Measurements from ENCODE around the gene GPN1. TPM values are rescaled to one million over a fixed set of nuclear protein-coding genes. Genes with fewer than 3 reads are reported as not detected.
A peak's percentile ranks its signal among the peaks of the same experiment; 100 is the strongest.

The GPN1 gene
- total RNA-seq, 3 donors from 2014 or later = 66.5 to 76.6 (median 69.4) TPM

- ATAC-seq (no peak), DNase-seq (no peak)
- no peaks in the 10 kb centered on the region for H3K4me1 Mint-ChIP-seq (ENCODE audit: low read depth)
- peaks cover 31% of the 10 kb centered on the region for H3K36me3 Mint-ChIP-seq (ENCODE audit: insufficient read depth)
- no peaks in the 10 kb centered on the region for H3K9me3 Mint-ChIP-seq
- no peaks in the 10 kb centered on the region for H3K27me3 Mint-ChIP-seq (ENCODE audit: low read depth)
- no peak overlapping the region for H3K4me3 Mint-ChIP-seq
Observed at GRCh38 chr2:27645197-27645596, 16.3 kb downstream of the GPN1 start.

- no peak for ATAC-seq
- Mint-ChIP-seq H3K4me1 (ENCODE audit: low read depth) (no peaks in the 10 kb centered on the region), H3K36me3 (ENCODE audit: insufficient read depth) (peaks cover 29% of the 10 kb centered on the region), H3K27me3 (ENCODE audit: low read depth) (no peaks in the 10 kb centered on the region), H3K9me3 (no peaks in the 10 kb centered on the region), H3K4me3 (no peak overlapping the region)
- DNase-seq = no peak
Observed at GRCh38 chr2:27647289-27647688, 18.4 kb downstream of the GPN1 start.

- no peaks in the 10 kb centered on the region for H3K9me3 Mint-ChIP-seq
- H3K4me1 Mint-ChIP-seq (ENCODE audit: low read depth) = peaks cover 4% of the 10 kb centered on the region
- DNase-seq = no peak
- H3K36me3 Mint-ChIP-seq (ENCODE audit: insufficient read depth) = peaks cover 32% of the 10 kb centered on the region
- no peak overlapping the region for H3K4me3 Mint-ChIP-seq
- ATAC-seq = no peak
- H3K27me3 Mint-ChIP-seq (ENCODE audit: low read depth) = no peaks in the 10 kb centered on the region
Observed at GRCh38 chr2:27647737-27648136, 18.9 kb downstream of the GPN1 start.

- peaks cover 59% of the 10 kb centered on the region for H3K36me3 Mint-ChIP-seq (ENCODE audit: insufficient read depth)
- H3K4me1 Mint-ChIP-seq (ENCODE audit: low read depth) = peaks cover 19% of the 10 kb centered on the region
- no peak for ATAC-seq
- DNase-seq = no peak
- no peaks in the 10 kb centered on the region for H3K9me3 Mint-ChIP-seq
- no peaks in the 10 kb centered on the region for H3K27me3 Mint-ChIP-seq (ENCODE audit: low read depth)
- no peak overlapping the region for H3K4me3 Mint-ChIP-seq
Observed at GRCh38 chr2:27651056-27651455, 22.2 kb downstream of the GPN1 start.

- peaks cover 19% of the 10 kb centered on the region for H3K4me1 Mint-ChIP-seq (ENCODE audit: low read depth)
- ATAC-seq = no peak
- no peak for DNase-seq
- no peaks in the 10 kb centered on the region for H3K9me3 Mint-ChIP-seq
- H3K4me3 Mint-ChIP-seq = no peak overlapping the region
- peaks cover 61% of the 10 kb centered on the region for H3K36me3 Mint-ChIP-seq (ENCODE audit: insufficient read depth)
- H3K27me3 Mint-ChIP-seq (ENCODE audit: low read depth) = no peaks in the 10 kb centered on the region
Observed at GRCh38 chr2:27652341-27652740, 23.5 kb downstream of the GPN1 start.

- Mint-ChIP-seq H3K27me3 (ENCODE audit: low read depth) (no peaks in the 10 kb centered on the region), H3K4me1 (ENCODE audit: low read depth) (peaks cover 19% of the 10 kb centered on the region), H3K36me3 (ENCODE audit: insufficient read depth) (peaks cover 56% of the 10 kb centered on the region), H3K4me3 (no peak overlapping the region), H3K9me3 (no peaks in the 10 kb centered on the region)
- DNase-seq (no peak), ATAC-seq (peak; percentile 65 to 72)
Observed at GRCh38 chr2:27652790-27653189, 23.9 kb downstream of the GPN1 start.

GRCh38 chr2:27653397-27653796, 24.5 kb downstream of the GPN1 start:
- H3K9me3 Mint-ChIP-seq = no peaks in the 10 kb centered on the region
- no peak for DNase-seq
- peaks cover 53% of the 10 kb centered on the region for H3K36me3 Mint-ChIP-seq (ENCODE audit: insufficient read depth)
- ATAC-seq = no peak
- no peak overlapping the region for H3K4me3 Mint-ChIP-seq
- H3K4me1 Mint-ChIP-seq (ENCODE audit: low read depth) = peaks cover 19% of the 10 kb centered on the region
- no peaks in the 10 kb centered on the region for H3K27me3 Mint-ChIP-seq (ENCODE audit: low read depth)

GRCh38 chr2:27655155-27655951, 26.5 kb downstream of the GPN1 start:
- Mint-ChIP-seq H3K4me1 (ENCODE audit: low read depth) (peaks cover 22% of the 10 kb centered on the region), H3K9me3 (no peaks in the 10 kb centered on the region), H3K36me3 (ENCODE audit: insufficient read depth) (peaks cover 50% of the 10 kb centered on the region), H3K27me3 (ENCODE audit: low read depth) (no peaks in the 10 kb centered on the region), H3K4me3 (no peak overlapping the region)
- no peak for DNase-seq
- no peak for ATAC-seq

- Mint-ChIP-seq H3K4me1 (ENCODE audit: low read depth) (peaks cover 45% of the 10 kb centered on the region), H3K36me3 (ENCODE audit: insufficient read depth) (peaks cover 33% of the 10 kb centered on the region), H3K9me3 (no peaks in the 10 kb centered on the region), H3K27me3 (ENCODE audit: low read depth) (no peaks in the 10 kb centered on the region), H3K4me3 (peak overlapping the region; percentile 98)
- no peak for DNase-seq
- ATAC-seq = no peak
Observed at GRCh38 chr2:27661371-27661770, 32.5 kb downstream of the GPN1 start.

- DNase-seq (peak; percentile 63), ATAC-seq (peak; percentile 85 to 89)
- Mint-ChIP-seq H3K9me3 (no peaks in the 10 kb centered on the region), H3K27me3 (ENCODE audit: low read depth) (no peaks in the 10 kb centered on the region), H3K4me1 (ENCODE audit: low read depth) (peaks cover 47% of the 10 kb centered on the region), H3K36me3 (ENCODE audit: insufficient read depth) (peaks cover 36% of the 10 kb centered on the region), H3K4me3 (peak within 1 kb of the TSS; percentile 98)
Observed at GRCh38 chr2:27663285-27664153, 34.7 kb downstream of the GPN1 start, which contains the start of the genes SLC4A1AP and SUPT7L. TSS of gene SLC4A1AP (plus strand) at chr2:27663889. CDS start at chr2:27663915, 26 bp downstream. TSS of gene SUPT7L (minus strand) at chr2:27663614. CDS start at chr2:27662192, 1,422 bp downstream.

- H3K4me3 Mint-ChIP-seq = peak overlapping the region; percentile 98
- no peaks in the 10 kb centered on the region for H3K27me3 Mint-ChIP-seq (ENCODE audit: low read depth)
- peaks cover 40% of the 10 kb centered on the region for H3K36me3 Mint-ChIP-seq (ENCODE audit: insufficient read depth)
- DNase-seq (no peak), ATAC-seq (peak; percentile 10 to 12)
- no peaks in the 10 kb centered on the region for H3K9me3 Mint-ChIP-seq
- peaks cover 46% of the 10 kb centered on the region for H3K4me1 Mint-ChIP-seq (ENCODE audit: low read depth)
Observed at GRCh38 chr2:27664154-27664574, 35.3 kb downstream of the GPN1 start.

GRCh38 chr2:27664622-27665363, 35.9 kb downstream of the GPN1 start:
- H3K9me3 Mint-ChIP-seq = no peaks in the 10 kb centered on the region
- H3K36me3 Mint-ChIP-seq (ENCODE audit: insufficient read depth) = peaks cover 39% of the 10 kb centered on the region
- H3K27me3 Mint-ChIP-seq (ENCODE audit: low read depth) = no peaks in the 10 kb centered on the region
- H3K4me3 Mint-ChIP-seq = peak overlapping the region; percentile 98
- peaks cover 44% of the 10 kb centered on the region for H3K4me1 Mint-ChIP-seq (ENCODE audit: low read depth)
- DNase-seq = no peak
- ATAC-seq = no peak

GRCh38 chr2:27667446-27667845, 38.6 kb downstream of the GPN1 start:
- Mint-ChIP-seq H3K4me1 (ENCODE audit: low read depth) (peaks cover 38% of the 10 kb centered on the region), H3K36me3 (ENCODE audit: insufficient read depth) (peaks cover 35% of the 10 kb centered on the region), H3K27me3 (ENCODE audit: low read depth) (no peaks in the 10 kb centered on the region), H3K9me3 (no peaks in the 10 kb centered on the region), H3K4me3 (no peak overlapping the region)
- ATAC-seq (no peak), DNase-seq (no peak)

- ATAC-seq (peak; percentile 32 to 48), DNase-seq (no peak)
- peaks cover 14% of the 10 kb centered on the region for H3K4me1 Mint-ChIP-seq (ENCODE audit: low read depth)
- peaks cover 46% of the 10 kb centered on the region for H3K36me3 Mint-ChIP-seq (ENCODE audit: insufficient read depth)
- no peaks in the 10 kb centered on the region for H3K9me3 Mint-ChIP-seq
- H3K4me3 Mint-ChIP-seq = no peak overlapping the region
- H3K27me3 Mint-ChIP-seq (ENCODE audit: low read depth) = no peaks in the 10 kb centered on the region
Observed at GRCh38 chr2:27671235-27671634, 42.4 kb downstream of the GPN1 start.

Data from activated T-cell treated with anti-CD3 and anti-CD28 coated beads, Interleukin-2, amount 50 U/mL, for 4 hours (primary cell).